ENCODE results near the gene EIF4EBP3.

GRCh38 chr5:140557136-140557805 lies 9.8 kb downstream of the EIF4EBP3 start, which contains the start of gene SRA1:
- TF ChIP-seq, protein P1, sequence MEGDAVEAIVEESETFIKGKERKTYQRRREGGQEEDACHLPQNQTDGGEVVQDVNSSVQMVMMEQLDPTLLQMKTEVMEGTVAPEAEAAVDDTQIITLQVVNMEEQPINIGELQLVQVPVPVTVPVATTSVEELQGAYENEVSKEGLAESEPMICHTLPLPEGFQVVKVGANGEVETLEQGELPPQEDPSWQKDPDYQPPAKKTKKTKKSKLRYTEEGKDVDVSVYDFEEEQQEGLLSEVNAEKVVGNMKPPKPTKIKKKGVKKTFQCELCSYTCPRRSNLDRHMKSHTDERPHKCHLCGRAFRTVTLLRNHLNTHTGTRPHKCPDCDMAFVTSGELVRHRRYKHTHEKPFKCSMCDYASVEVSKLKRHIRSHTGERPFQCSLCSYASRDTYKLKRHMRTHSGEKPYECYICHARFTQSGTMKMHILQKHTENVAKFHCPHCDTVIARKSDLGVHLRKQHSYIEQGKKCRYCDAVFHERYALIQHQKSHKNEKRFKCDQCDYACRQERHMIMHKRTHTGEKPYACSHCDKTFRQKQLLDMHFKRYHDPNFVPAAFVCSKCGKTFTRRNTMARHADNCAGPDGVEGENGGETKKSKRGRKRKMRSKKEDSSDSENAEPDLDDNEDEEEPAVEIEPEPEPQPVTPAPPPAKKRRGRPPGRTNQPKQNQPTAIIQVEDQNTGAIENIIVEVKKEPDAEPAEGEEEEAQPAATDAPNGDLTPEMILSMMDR (conservative IDR thresholded peaks at IDR 0.05; ENCODE audit: low read length), result no peak
- TF ChIP-seq EZH2phosphoT487 (IDR thresholded peaks at IDR 0.05; ENCODE audit: borderline replicate concordance), result no peak
